Peyer's patch (tissue), 4 donors: ENCODE results near the gene DNAJB6.

Source experiments
- CTCF ChIP-seq, 6 experiments: fragments of 450-650 bp in 4 of 6; fragments of 200-600 bp in 2 of 6; sonication (generic) in 1 of 6; IDR thresholded peaks; one replicate each; pipeline ENCODE4 v1.5.1; 2017 to 2019; ENCODE audit warnings: antibody characterized with exemption in 6 of 6, mild to moderate bottlenecking in 3 of 6, moderate library complexity in 1 of 6
- POLR2A ChIP-seq, 2 donors: fragments of 450-650 bp; IDR thresholded peaks; one replicate each; pipeline ENCODE4 v1.5.1; 2017; ENCODE audit warnings: antibody characterized with exemption in 2 of 2, mild to moderate bottlenecking in 2 of 2, moderate library complexity in 2 of 2

GRCh38 chr7:157412491-157413180 lies 75.8 kb downstream of the DNAJB6 start:
- no peak for TF ChIP-seq CTCF (IDR thresholded peaks at IDR 0.05)
- TF ChIP-seq POLR2A (IDR thresholded peaks at IDR 0.05), result no peak
